Lung (tissue), 16 donors: ENCODE measurements around the gene TMSB10. TPM values are rescaled to one million over a fixed set of nuclear protein-coding genes. Genes with fewer than 3 reads are reported as not detected.

Experiments used
- ATAC-seq: fragments of 200-7000 bp; cut with Tn5 transposase; one replicate; pipeline ENCODE4 v1.9.1; 2020; ENCODE audit warnings: moderate number of reproducible peaks; ENCODE audit not compliant: insufficient read depth, low FRiP score
- DNase-seq, 3 donors: peaks; one replicate each; pipeline ENCODE4 v3.0.0-alpha.2; 2013 to 2017
- H3K27ac ChIP-seq, 2 donors: one replicate each; pipeline ENCODE4 v1.5.1; 2013; ENCODE audit warnings: mild to moderate bottlenecking in 2 of 2, moderate library complexity in 2 of 2, control low read depth in 1 of 2, inconsistent platforms in 1 of 2, low read depth in 1 of 2, low read length in 1 of 2
- H3K27me3 ChIP-seq, 3 donors: one replicate each; pipeline ENCODE4 v1.5.1; 2013; ENCODE audit warnings: low read length in 2 of 3; ENCODE audit not compliant: control insufficient read depth in 3 of 3, insufficient read depth in 3 of 3
- H3K36me3 ChIP-seq, 4 donors: one replicate each; pipeline ENCODE4 v1.5.1; 2013; ENCODE audit warnings: low read length in 4 of 4, mild to moderate bottlenecking in 1 of 4, moderate library complexity in 1 of 4; ENCODE audit not compliant: control insufficient read depth in 4 of 4, insufficient read depth in 4 of 4
- H3K4me1 ChIP-seq, 5 donors: one replicate each; pipeline ENCODE4 v1.5.1; 2013; ENCODE audit warnings: low read length in 5 of 5, mild to moderate bottlenecking in 2 of 5, moderate library complexity in 1 of 5; ENCODE audit not compliant: control insufficient read depth in 5 of 5, insufficient read depth in 5 of 5
- H3K4me3 ChIP-seq: one replicate; pipeline ENCODE4 v1.5.1; 2013; ENCODE audit warnings: mild to moderate bottlenecking, control low read depth, moderate library complexity
- H3K9ac ChIP-seq, 2 donors: one replicate each; pipeline ENCODE4 v1.5.1; 2013; ENCODE audit warnings: low read length in 2 of 2, control low read depth in 1 of 2; ENCODE audit not compliant: insufficient read depth in 1 of 2
- H3K9me3 ChIP-seq, 4 donors: one replicate each; pipeline ENCODE4 v1.5.1; 2013; ENCODE audit warnings: low read length in 3 of 4, mild to moderate bottlenecking in 1 of 4, moderate library complexity in 1 of 4; ENCODE audit not compliant: control insufficient read depth in 4 of 4, insufficient read depth in 3 of 4
- WGBS, 2 donors: extraction: QIAGEN DNeasy Blood & Tissue Kit; methylation state at CpG; one replicate each; pipeline ENCODE4 v1.1.7; 2013; 5-methylcytosine and 5-hydroxymethylcytosine counted together
- long read RNA-seq, 5 donors: transcript quantifications; one replicate each; lab custom pipeline, GENCODE V29; 2026
- polyA plus RNA-seq, 2 donors: library from polyadenylated mRNA; stranded (reverse); fragments of 200-250 nt; gene quantifications; one replicate each; pipeline ENCODE4 v1.2.1, GENCODE V29; 2013
- total RNA-seq, 2 donors: library from RNA; depleted of rRNA in 1 of 2; stranded (reverse); fragments of >200 nt in 1 of 2; gene quantifications; one replicate each; pipeline ENCODE4 v1.2.1, GENCODE V29; 2014 to 2021
- TF ChIP-seq, protein P1 (sequence below): IDR thresholded peaks from 2 replicates; pipeline ENCODE4 v1.5.1; 2012; ENCODE audit warnings: mild to moderate bottlenecking; ENCODE audit errors: control extremely low read depth, extremely low read depth
- donor health status: control.
- donor health status: control.
- donor health status: Bipolar disorder and iron deficiency.
- donor health status: healthy.
- donor health status: DM: yes; HTN: yes; CAD: no.

TMSB10 gene
- 1,000 to 10,000 TPM; 1,849 to 3,001 TPM for total RNA-seq
- 1,000 to 10,000 TPM; 1,996 to 6,202 TPM for polyA plus RNA-seq
- long read RNA-seq, donor 1, transcript TMSB10-201 (3 exons, 496 nt) = major isoform, 3,131 of 3,395 reads
- long read RNA-seq, donor 1, partial matches to known transcripts = 187 of 3,395 reads
- long read RNA-seq, donor 1, other reads (novel, unspliced or antisense) = 77 of 3,395 reads
- long read RNA-seq, donor 2, transcript TMSB10-201 (3 exons, 496 nt) = major isoform, 1,429 of 1,664 reads
- long read RNA-seq, donor 2, partial matches to known transcripts = 171 of 1,664 reads
- long read RNA-seq, donor 2, other reads (novel, unspliced or antisense) = 64 of 1,664 reads
- long read RNA-seq, donor 3, transcript TMSB10-201 (3 exons, 496 nt) = major isoform, 1,889 of 2,031 reads
- long read RNA-seq, donor 3, partial matches to known transcripts = 124 of 2,031 reads
- long read RNA-seq, donor 3, other reads (novel, unspliced or antisense) = 18 of 2,031 reads
- long read RNA-seq, donor 4, transcript TMSB10-201 (3 exons, 496 nt) = major isoform, 1,661 of 1,930 reads
- long read RNA-seq, donor 4, partial matches to known transcripts = 226 of 1,930 reads
- long read RNA-seq, donor 4, other reads (novel, unspliced or antisense) = 43 of 1,930 reads
- long read RNA-seq, donor 5, transcript TMSB10-201 (3 exons, 496 nt) = major isoform, 3,822 of 4,236 reads
- long read RNA-seq, donor 5, partial matches to known transcripts = 288 of 4,236 reads
- long read RNA-seq, donor 5, other reads (novel, unspliced or antisense) = 126 of 4,236 reads

DNA sequence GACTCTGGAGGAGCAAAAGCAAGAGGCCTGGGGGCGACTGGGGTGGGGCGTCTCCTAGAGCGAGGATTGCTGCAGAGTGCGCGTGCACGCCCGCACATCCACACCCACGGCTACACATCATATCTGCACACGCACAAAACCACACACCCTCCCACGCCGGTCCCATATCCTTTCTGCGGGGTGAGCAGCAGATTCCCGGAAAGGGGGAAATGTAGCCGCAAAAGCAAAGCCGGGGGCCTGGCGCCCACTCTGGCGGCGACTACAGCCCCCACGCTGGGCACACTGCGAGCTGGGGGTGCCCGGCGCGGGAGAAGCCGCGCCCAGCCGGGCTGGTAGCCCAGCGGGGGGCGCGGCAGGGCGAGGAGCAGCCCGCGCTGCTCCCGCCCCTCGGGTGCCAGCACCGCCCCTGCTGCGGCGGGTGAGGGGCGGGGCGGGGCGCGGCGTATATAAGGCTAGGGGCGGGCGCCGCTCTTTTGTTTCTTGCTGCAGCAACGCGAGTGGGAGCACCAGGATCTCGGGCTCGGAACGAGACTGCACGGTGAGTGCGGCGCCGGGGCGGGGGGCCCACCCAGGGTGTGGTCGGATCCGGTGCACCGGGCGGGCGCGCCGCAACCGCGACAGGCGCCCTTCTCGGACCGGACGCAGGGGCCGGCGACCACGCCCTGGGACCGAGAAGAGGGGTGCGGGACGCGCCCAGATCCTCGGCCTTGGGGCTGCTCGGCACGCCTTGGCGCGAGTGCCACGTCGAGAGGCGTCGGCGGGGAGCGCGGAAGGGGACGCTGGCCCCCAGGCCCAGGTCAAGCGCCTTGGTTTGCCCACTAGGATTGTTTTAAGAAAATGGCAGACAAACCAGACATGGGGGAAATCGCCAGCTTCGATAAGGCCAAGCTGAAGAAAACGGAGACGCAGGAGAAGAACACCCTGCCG is at the start of gene TMSB10:
TMSB10 (plus strand) TSS at position 476 of the 927 bp plus-strand sequence.
- ATAC-seq = peak; percentile 78
- DNase-seq = peak; percentile 91 to 94 (median 94)
- Histone ChIP-seq H3K36me3 (peaks cover 0 to 25% (median 8%) of the 10 kb centered on the region in 4 donors), H3K4me3 (peak within 1 kb of the TSS; percentile 84), H3K27ac (peak within 1 kb of the TSS; percentile 88 to 97), H3K4me1 (peaks cover 0 to 11% (median 5%) of the 10 kb centered on the region in 5 donors), H3K9me3 (peaks cover 0 to 3% (median 0%) of the 10 kb centered on the region in 4 donors), H3K27me3 (no peaks in the 10 kb centered on the region), H3K9ac (peak within 1 kb of the TSS; percentile 88 to 97)
- TF ChIP-seq, protein P1, sequence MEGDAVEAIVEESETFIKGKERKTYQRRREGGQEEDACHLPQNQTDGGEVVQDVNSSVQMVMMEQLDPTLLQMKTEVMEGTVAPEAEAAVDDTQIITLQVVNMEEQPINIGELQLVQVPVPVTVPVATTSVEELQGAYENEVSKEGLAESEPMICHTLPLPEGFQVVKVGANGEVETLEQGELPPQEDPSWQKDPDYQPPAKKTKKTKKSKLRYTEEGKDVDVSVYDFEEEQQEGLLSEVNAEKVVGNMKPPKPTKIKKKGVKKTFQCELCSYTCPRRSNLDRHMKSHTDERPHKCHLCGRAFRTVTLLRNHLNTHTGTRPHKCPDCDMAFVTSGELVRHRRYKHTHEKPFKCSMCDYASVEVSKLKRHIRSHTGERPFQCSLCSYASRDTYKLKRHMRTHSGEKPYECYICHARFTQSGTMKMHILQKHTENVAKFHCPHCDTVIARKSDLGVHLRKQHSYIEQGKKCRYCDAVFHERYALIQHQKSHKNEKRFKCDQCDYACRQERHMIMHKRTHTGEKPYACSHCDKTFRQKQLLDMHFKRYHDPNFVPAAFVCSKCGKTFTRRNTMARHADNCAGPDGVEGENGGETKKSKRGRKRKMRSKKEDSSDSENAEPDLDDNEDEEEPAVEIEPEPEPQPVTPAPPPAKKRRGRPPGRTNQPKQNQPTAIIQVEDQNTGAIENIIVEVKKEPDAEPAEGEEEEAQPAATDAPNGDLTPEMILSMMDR = no peak
- WGBS, 2 donors = 0 to 1% methylated on average over 67 to 94 of the region's 94 CpGs

DNA sequence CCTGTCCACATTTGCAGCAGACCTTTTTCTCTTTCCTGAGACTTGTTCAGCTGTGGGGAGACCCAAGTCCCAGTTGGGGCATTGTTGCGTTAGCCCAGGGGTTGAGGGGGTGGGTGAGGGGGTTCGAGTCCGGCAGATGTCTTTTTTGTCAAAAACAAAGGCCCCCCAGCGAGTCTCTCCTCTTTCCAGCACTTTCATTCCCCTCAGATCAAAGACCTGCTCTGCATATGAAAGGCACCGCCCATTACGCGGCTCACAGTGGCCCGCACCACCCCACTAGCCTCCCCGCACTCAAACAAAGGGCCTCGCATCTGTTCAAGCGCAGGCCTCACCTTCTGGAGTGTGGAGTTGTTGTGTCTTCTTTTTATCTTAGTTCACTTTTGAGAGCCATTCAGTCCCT is 49.7 kb upstream of the TMSB10 start:
- no peak for DNase-seq

DNA sequence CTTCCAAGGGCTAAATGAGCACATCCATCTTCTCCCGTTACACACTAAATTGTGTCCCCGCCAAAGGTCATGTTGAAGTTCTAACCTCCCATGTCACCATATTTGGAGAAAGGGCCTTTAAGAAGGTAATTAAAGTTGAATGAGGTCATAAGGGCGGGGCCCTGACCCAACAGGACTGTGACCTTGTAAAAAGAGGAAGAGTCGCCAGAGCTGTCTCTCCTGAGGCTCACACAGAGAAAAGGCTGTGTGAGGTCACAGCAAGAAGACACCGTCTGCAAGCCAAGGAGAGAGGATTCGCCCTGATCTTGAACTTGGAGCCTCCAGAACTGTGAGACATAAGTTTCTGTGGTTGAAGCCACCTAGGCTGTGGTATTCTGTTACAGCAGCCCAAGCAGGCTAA is 48.7 kb upstream of the TMSB10 start:
- WGBS, 2 donors = 80 to 82% methylated on average over 6 of the region's 6 CpGs
- Histone ChIP-seq H3K9me3 (peaks cover 0 to 2% (median 0%) of the 10 kb centered on the region in 4 donors), H3K27ac (no peak overlapping the region), H3K36me3 (no peaks in the 10 kb centered on the region), H3K4me3 (no peak overlapping the region), H3K27me3 (peaks cover 0 to 3% (median 0%) of the 10 kb centered on the region in 3 donors), H3K4me1 (no peaks in the 10 kb centered on the region), H3K9ac (no peak overlapping the region)
- TF ChIP-seq, protein P1 = no peak
- DNase-seq (no peak), ATAC-seq (no peak)

More for the DNA sequence above, 49.7 kb upstream of the TMSB10 start:
- TF ChIP-seq, protein P1 = no peak
- Histone ChIP-seq H3K27me3 (peaks cover 0 to 3% (median 0%) of the 10 kb centered on the region in 3 donors), H3K9me3 (peaks cover 0 to 2% (median 0%) of the 10 kb centered on the region in 4 donors), H3K36me3 (no peaks in the 10 kb centered on the region), H3K27ac (no peak overlapping the region), H3K4me1 (no peaks in the 10 kb centered on the region), H3K4me3 (no peak overlapping the region), H3K9ac (no peak overlapping the region)
- ATAC-seq = no peak
- 59 to 67% methylated on average over 11 of the region's 11 CpGs for WGBS, 2 donors
